GM19193 (cell line): ENCODE data around the gene AFAP1L1.

ENCODE experiments used
- POLR2A ChIP-seq: IDR thresholded peaks from 4 replicates; pipeline ENCODE4 v1.6.1; 2011; ENCODE audit not compliant: insufficient read depth, insufficient read length; ENCODE audit errors: extremely low read depth

Gene AFAP1L1

GRCh38 chr5:149273950-149274349 is 2.3 kb downstream of the AFAP1L1 start:
- no peak for TF ChIP-seq POLR2A

GRCh38 chr5:149274939-149275338 is 3.3 kb downstream of the AFAP1L1 start:
- no peak for TF ChIP-seq POLR2A

- TF ChIP-seq POLR2A: no peak
Measured at GRCh38 chr5:149277801-149278200, 6.1 kb downstream of the AFAP1L1 start.

- TF ChIP-seq POLR2A: no peak
Measured at GRCh38 chr5:149278451-149279210, 7.0 kb downstream of the AFAP1L1 start.

- no peak for TF ChIP-seq POLR2A
Measured at GRCh38 chr5:149279661-149280060, 8.0 kb downstream of the AFAP1L1 start.

- TF ChIP-seq POLR2A: no peak
Measured at GRCh38 chr5:149280124-149280523, 8.5 kb downstream of the AFAP1L1 start.

- TF ChIP-seq POLR2A: no peak
Measured at GRCh38 chr5:149280802-149281201, 9.1 kb downstream of the AFAP1L1 start.

- no peak for TF ChIP-seq POLR2A
Measured at GRCh38 chr5:149282027-149282965, 10.6 kb downstream of the AFAP1L1 start.

GRCh38 chr5:149282966-149283332 is 11.3 kb downstream of the AFAP1L1 start:
- no peak for TF ChIP-seq POLR2A

- no peak for TF ChIP-seq POLR2A
Measured at GRCh38 chr5:149283626-149284480, 12.2 kb downstream of the AFAP1L1 start.

- no peak for TF ChIP-seq POLR2A
Measured at GRCh38 chr5:149284501-149284900, 12.8 kb downstream of the AFAP1L1 start.

- no peak for TF ChIP-seq POLR2A
Measured at GRCh38 chr5:149285153-149285552, 13.5 kb downstream of the AFAP1L1 start.

GRCh38 chr5:149288436-149288835 is 16.8 kb downstream of the AFAP1L1 start:
- no peak for TF ChIP-seq POLR2A

- TF ChIP-seq POLR2A: no peak
Measured at GRCh38 chr5:149289301-149289700, 17.6 kb downstream of the AFAP1L1 start.
